Myocyte (in vitro differentiated cells): ENCODE results near the gene FOS. TPM values are rescaled to one million over a fixed set of nuclear protein-coding genes. Genes with fewer than 3 reads are reported as not detected.

Experiments used
- DNase-seq: peaks from one replicate; pipeline ENCODE4 v3.0.0-alpha.2; 2012; ENCODE audit warnings: low read depth
- total RNA-seq: library from RNA; depleted of rRNA; stranded (reverse); fragments of >200 nt; gene quantifications from 2 replicates; pipeline ENCODE4 v1.2.3, GENCODE V29; 2014

Gene FOS
- total RNA-seq, 1 donor from 2014 or later = 26.5 TPM

DNA sequence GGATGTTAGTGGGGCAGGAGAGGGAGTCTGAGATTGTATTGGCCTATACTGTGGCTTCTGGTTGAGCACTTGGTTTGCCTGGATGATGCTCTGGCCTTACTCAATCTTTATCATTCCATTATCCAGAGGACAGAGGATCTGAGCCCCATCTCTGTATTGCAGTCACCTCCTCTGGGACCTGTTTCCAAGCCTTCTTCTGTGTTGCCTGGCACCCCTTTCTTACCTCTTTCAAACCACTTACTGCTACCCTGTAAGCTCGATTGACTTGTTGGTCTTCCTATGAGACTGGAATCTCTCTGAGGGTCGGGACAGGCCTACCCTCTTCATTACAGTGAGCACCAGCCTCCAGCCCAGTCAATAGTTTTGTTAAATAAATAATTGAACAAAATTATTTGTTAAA is 3.0 kb upstream of the FOS start:
- no peak for DNase-seq

GRCh38 chr14:75277008-75277814 is 1.4 kb upstream of the FOS start:
- DNase-seq = peak; percentile 94

DNA sequence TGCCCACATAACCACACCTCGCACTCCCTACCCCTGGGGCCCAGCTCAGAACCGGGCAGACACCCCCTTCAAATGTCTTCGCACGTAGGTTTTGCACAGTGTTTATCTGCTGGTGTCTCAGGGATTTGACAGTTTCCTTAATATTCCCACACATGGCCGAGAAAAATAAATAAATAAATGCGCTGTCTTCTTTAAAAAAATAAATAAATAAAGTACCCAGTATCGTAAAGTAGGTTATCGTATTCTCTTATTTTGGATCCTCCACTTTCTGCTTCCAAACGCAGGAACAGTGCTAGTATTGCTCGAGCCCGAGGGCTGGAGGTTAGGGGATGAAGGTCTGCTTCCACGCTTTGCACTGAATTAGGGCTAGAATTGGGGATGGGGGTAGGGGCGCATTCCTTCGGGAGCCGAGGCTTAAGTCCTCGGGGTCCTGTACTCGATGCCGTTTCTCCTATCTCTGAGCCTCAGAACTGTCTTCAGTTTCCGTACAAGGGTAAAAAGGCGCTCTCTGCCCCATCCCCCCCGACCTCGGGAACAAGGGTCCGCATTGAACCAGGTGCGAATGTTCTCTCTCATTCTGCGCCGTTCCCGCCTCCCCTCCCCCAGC is 710 bp upstream of the FOS start:
- peak; percentile 68 for DNase-seq

- DNase-seq = peak; percentile 59
Observed at GRCh38 chr14:75279153-75279762, 630 bp downstream of the FOS start.

DNA sequence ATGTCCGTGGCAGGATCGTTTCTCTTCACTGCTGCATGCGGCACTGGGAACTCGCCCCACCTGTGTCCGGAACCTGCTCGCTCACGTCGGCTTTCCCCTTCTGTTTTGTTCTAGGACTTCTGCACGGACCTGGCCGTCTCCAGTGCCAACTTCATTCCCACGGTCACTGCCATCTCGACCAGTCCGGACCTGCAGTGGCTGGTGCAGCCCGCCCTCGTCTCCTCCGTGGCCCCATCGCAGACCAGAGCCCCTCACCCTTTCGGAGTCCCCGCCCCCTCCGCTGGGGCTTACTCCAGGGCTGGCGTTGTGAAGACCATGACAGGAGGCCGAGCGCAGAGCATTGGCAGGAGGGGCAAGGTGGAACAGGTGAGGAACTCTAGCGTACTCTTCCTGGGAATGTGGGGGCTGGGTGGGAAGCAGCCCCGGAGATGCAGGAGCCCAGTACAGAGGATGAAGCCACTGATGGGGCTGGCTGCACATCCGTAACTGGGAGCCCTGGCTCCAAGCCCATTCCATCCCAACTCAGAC is 1.2 kb downstream of the FOS start:
- DNase-seq = no peak

DNA sequence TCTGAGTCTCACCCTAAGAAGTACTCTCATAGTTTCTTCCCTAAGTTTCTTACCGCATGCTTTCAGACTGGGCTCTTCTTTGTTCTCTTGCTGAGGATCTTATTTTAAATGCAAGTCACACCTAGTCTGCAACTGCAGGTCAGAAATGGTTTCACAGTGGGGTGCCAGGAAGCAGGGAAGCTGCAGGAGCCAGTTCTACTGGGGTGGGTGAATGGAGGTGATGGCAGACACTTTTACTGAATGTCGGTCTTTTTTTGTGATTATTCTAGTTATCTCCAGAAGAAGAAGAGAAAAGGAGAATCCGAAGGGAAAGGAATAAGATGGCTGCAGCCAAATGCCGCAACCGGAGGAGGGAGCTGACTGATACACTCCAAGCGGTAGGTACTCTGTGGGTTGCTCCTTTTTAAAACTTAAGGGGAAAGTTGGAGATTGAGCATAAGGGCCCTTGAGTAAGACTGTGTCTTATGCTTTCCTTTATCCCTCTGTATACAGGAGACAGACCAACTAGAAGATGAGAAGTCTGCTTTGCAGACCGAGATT is 1.7 kb downstream of the FOS start:
- peak; percentile 13 for DNase-seq

DNA sequence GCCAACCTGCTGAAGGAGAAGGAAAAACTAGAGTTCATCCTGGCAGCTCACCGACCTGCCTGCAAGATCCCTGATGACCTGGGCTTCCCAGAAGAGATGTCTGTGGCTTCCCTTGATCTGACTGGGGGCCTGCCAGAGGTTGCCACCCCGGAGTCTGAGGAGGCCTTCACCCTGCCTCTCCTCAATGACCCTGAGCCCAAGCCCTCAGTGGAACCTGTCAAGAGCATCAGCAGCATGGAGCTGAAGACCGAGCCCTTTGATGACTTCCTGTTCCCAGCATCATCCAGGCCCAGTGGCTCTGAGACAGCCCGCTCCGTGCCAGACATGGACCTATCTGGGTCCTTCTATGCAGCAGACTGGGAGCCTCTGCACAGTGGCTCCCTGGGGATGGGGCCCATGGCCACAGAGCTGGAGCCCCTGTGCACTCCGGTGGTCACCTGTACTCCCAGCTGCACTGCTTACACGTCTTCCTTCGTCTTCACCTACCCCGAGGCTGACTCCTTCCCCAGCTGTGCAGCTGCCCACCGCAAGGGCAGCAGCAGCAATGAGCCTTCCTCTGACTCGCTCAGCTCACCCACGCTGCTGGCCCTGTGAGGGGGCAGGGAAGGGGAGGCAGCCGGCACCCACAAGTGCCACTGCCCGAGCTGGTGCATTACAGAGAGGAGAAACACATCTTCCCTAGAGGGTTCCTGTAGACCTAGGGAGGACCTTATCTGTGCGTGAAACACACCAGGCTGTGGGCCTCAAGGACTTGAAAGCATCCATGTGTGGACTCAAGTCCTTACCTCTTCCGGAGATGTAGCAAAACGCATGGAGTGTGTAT is 2.4 kb downstream of the FOS start:
- DNase-seq = peak; percentile 23

GRCh38 chr14:75281654-75282019 is 3.0 kb downstream of the FOS start:
- no peak for DNase-seq

DNA sequence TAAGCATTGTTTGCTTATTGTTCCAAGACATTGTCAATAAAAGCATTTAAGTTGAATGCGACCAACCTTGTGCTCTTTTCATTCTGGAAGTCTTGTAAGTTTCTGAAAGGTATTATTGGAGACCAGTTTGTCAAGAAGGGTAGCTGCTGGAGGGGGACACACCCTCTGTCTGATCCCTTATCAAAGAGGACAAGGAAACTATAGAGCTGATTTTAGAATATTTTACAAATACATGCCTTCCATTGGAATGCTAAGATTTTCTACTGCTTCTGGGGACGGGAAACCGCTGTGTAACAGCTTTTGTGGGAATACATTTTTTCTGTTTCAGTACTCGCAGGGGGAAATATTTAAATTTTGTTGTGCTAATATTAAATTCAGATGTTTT is 3.5 kb downstream of the FOS start:
- peak; percentile 17 for DNase-seq

DNA sequence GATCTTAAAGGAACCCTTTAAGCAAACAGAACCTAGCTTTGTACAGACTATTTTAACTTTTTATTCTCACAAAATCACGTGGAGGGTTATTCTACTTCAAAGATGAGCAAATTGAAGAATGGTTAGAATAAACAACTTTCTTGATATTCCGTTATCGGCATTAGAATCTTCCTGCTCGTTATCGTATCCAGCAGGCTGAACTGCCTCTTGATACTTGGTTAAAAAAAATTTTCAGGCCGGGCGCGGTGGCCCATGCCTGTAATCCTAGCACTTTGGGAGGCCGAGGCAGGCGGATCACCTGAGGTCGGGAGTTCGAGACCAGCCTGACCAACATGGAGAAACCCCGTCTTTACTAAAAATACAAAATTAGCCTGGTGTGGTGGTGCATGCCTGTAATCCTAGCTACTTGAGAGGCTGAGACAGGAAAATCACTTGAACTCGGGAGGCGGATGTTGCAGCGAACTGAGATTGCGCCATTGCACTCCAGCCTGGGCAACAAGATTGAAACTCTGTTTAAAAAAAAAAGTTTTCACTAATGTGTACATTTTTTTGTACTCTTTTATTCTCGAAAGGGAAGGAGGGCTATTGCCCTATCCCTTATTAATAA is 4.0 kb downstream of the FOS start:
- peak; percentile 13 for DNase-seq

DNA sequence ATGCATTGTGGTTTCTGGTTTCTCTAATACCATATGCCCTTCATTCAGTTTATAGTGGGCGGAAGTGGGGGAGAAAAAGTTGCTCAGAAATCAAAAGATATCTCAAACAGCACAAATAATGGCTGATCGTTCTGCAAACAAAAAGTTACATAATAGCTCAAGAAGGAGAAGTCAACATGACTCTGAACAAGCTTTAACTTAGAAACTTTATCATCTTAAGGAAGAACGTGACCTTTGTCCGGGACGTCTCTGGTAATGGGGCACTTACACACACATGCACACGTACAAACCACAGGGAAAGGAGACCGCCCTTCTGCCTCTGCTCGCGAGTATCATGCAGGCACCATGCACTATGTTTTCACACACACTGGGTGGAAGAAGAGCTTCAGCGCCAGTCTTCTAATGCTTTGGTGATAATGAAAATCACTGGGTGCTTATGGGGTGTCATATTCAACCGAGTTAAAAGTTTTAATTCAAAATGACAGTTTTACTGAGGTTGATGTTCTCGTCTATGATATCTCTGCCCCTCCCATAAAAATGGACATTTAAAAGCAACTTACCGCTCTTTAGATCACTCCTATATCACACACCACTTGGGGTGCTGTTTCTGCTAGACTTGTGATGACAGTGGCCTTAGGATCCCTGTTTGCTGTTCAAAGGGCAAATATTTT is 4.7 kb downstream of the FOS start:
- peak; percentile 24 for DNase-seq

- DNase-seq = no peak
Observed at GRCh38 chr14:75283833-75284563, 5.4 kb downstream of the FOS start.

- DNase-seq = no peak
Observed at GRCh38 chr14:75285331-75285730, 6.7 kb downstream of the FOS start.

DNA sequence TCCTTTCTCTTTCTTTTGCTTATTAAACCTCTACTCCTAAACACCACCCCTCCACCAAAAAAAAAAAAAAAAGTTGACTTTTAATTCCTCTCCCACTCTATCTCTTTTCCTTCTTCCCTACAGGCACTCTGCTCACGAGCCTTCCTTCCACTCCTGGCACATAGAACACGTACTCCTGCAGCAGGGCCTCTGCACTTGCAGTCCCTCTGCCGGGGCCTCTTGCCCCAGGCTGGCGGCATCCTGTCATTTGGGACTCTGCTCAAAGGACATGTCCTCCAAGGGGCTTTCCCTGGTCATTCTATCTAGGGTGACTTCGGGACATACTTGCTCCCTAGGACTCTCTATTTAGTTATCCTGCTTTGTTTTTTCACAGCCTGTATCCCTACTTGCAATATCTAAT is 7.7 kb downstream of the FOS start:
- DNase-seq = no peak

GRCh38 chr14:75289840-75290388 is 11.3 kb downstream of the FOS start:
- DNase-seq = no peak

- DNase-seq = no peak
Observed at GRCh38 chr14:75290851-75291250, 12.2 kb downstream of the FOS start.

DNA sequence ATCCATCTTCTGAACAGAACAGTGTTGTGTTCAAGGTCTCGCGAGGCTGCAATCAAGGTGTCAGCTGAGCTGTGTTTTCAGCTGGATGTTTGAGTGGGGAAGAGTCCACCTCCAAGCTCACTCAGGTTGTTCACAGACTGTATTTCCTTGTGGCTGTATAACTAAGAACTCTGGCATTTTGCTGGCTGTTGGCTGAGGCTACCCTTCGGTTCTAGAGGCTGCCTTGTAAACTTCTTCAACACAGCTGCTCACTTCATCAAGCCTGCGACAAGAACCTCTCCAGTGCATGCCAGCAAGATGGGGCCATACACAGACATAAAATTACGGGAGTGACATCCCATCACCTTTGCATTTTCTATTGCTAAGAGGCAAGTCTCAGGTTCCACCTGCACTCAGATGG is 12.7 kb downstream of the FOS start:
- no peak for DNase-seq

GRCh38 chr14:75292101-75292563 is 13.5 kb downstream of the FOS start:
- DNase-seq = no peak

DNA sequence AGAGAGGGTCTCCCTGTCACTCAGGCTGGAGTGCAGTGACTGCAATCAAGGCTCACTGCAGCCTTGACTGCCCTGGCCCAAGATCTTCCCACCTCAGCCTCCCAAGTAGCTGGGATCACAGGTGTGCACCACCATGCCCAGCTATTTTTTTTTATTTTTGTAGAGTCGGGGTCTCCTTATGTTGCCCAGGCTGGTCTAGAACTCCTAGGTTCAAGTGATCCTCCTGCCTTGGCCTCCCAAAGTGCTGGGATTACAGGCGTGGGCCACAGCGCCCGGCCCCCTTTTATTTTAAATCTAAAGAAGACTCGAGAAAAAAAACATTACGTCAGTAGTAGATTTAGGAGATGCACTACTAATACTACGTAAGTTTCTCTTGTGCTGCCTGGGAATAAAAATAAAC is 14.3 kb downstream of the FOS start:
- DNase-seq = no peak
